AG20443 (cell line): ENCODE measurements around the gene ADGRG3.

ENCODE experiments used
- DNase-seq: peaks from one replicate; pipeline ENCODE4 v3.0.0; 2012; ENCODE audit warnings: low spot score, mixed read lengths

The ADGRG3 gene

GRCh38 chr16:57646388-57647039, 21.6 kb upstream of the ADGRG3 start:
- no peak for DNase-seq

- DNase-seq = no peak
Measured at GRCh38 chr16:57647136-57647875, 20.8 kb upstream of the ADGRG3 start.

GRCh38 chr16:57648125-57648524, 20.0 kb upstream of the ADGRG3 start:
- DNase-seq = no peak

- DNase-seq = peak; percentile 92
Measured at GRCh38 chr16:57648581-57649442, 19.3 kb upstream of the ADGRG3 start.

- DNase-seq = no peak
Measured at GRCh38 chr16:57649443-57649751, 18.7 kb upstream of the ADGRG3 start.

GRCh38 chr16:57649846-57650245, 18.3 kb upstream of the ADGRG3 start:
- no peak for DNase-seq

- no peak for DNase-seq
Measured at GRCh38 chr16:57651344-57652333, 16.5 kb upstream of the ADGRG3 start.

GRCh38 chr16:57652695-57653471, 15.2 kb upstream of the ADGRG3 start:
- no peak for DNase-seq

GRCh38 chr16:57653936-57654335, 14.2 kb upstream of the ADGRG3 start:
- no peak for DNase-seq

GRCh38 chr16:57656342-57656955, 11.7 kb upstream of the ADGRG3 start:
- DNase-seq = no peak

- no peak for DNase-seq
Measured at GRCh38 chr16:57657228-57657627, 10.9 kb upstream of the ADGRG3 start.

GRCh38 chr16:57658130-57658877, 9.8 kb upstream of the ADGRG3 start:
- DNase-seq = no peak

GRCh38 chr16:57658878-57659674, 9.0 kb upstream of the ADGRG3 start:
- no peak for DNase-seq

GRCh38 chr16:57660715-57661463, 7.2 kb upstream of the ADGRG3 start:
- no peak for DNase-seq

- no peak for DNase-seq
Measured at GRCh38 chr16:57661510-57661909, 6.6 kb upstream of the ADGRG3 start.

- DNase-seq = no peak
Measured at GRCh38 chr16:57661936-57662906, 5.9 kb upstream of the ADGRG3 start.

- no peak for DNase-seq
Measured at GRCh38 chr16:57663436-57663835, 4.7 kb upstream of the ADGRG3 start.
